NCI-H69 (cell line): ENCODE measurements around the gene KRTAP19-7.

Experiments used
- DNase-seq: peaks from one replicate; lab custom pipeline; 2025; lab: John Stamatoyannopoulos, UW

KRTAP19-7 gene, protein sequence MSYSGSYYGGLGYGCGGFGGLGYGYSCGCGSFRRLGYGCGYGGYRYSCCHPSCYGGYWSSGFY

DNA sequence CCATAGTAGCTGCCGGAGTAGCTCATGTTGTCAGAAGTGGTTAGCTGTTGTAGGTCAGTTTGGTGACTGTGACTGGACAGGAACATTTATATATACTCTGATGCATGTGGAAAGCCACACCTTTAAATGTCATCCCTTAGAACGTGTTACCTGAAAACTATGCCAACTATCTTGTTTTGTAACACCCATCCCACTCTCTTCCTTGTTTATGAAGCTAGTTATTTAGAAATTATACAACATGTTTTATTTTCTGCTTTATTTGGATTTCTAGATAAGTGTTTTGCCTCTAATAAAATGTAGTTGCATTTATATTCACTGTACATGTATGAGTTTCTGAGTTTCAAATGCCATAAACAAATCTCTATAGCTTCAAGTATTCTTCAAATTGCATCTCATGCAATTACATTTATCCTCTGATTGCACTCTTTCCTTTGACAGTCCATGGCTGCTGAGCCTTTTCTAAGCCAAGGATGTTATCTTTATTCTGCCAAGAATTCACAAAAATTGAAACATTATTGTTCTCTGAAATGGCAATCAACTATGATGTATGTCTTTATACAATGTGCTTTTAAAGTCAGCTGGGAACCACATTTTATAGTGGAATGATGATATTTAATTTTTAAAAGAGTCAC is at the start of gene KRTAP19-7:
KRTAP19-7 (minus strand) TSS at position 51 of the 632 bp plus-strand sequence; CDS start at position 26, 25 bp downstream.
- no peak for DNase-seq

DNA sequence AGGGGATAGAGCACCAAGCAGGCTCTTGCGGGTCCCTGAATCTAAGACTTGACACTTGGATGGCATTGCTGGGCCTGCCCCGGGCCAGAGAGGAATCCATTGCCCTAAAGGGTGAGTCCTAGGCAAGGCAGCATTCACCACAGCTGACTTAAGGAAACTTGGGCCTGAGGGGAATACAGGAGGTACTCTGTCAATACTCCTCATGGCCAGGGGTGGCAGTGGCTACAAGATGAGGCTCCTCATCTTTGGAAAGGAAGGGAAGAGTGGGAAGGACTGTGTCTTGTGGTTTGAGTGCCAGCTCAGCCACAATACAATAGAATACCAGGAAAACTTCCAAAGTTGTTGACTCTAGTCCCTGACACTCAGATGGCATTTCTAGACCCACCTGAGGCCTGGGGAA is 44.9 kb upstream of the KRTAP19-7 start:
- DNase-seq: peak; percentile 7

DNA sequence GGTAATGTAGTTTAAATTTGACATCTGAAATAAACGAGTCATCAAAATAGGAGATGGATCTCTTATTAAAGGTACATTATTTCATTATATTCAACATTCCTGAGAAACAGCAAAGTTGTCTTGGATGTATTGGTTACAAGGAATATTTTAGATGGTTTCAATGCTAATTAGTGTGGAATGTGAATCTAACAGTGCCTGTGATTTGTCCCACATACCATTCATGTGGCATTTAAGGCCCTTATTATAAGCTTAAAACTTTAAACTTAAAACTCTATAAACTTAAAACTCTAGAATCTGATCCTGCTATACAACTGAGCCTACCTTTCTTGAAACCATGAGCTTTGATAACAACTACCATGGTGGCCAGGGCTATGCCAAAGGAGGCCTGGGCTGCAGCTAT is 39.7 kb upstream of the KRTAP19-7 start, which contains the start of gene KRTAP22-1:
KRTAP22-1 (plus strand) TSS at position 301 of the 400 bp plus-strand sequence.
- no peak for DNase-seq

DNA sequence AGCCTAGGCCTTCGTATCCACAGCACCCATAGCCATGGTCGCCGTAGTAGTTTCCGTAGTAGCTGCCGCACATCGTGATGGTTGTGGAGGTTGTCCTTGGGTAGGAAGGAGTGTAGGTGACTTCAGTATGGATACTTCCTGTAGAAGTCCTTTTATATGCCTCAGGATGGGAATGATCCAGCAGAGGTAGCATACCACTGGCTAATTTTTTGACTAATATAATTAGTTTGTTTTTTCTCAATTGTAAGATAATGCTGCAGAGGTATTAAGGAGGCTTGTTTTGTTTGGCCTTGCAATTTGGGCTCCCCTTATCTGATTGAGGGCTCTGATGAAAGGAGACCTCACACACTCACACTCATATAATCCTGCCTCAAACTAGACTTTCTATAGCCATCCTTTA is 37.7 kb upstream of the KRTAP19-7 start, which contains the start of gene KRTAP6-2:
KRTAP6-2 (minus strand) TSS at position 101 of the 400 bp plus-strand sequence; CDS start at position 73, 28 bp downstream.
- no peak for DNase-seq

DNA sequence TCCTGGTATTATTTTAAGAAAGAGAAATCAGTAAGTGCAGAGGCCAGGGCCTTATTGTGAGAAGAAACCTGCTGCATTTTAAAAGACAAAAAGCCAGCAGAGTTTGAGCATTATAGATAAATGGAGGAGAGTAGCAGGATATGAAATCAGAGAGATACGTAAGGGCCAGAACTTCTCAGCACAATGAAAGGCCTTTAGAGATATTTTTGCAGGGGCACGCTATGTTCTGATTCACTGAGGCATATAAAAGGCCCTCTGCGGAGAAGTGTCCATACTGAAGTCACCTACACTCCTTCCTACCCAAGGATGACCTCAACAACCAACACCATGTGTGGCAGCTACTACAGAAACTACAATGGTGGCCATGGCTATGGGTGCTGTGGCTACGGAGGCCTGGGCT is 31.0 kb upstream of the KRTAP19-7 start, which contains the start of gene KRTAP6-3:
KRTAP6-3 (plus strand) TSS at position 301 of the 400 bp plus-strand sequence; CDS start at position 307, 6 bp downstream.
- no peak for DNase-seq

DNA sequence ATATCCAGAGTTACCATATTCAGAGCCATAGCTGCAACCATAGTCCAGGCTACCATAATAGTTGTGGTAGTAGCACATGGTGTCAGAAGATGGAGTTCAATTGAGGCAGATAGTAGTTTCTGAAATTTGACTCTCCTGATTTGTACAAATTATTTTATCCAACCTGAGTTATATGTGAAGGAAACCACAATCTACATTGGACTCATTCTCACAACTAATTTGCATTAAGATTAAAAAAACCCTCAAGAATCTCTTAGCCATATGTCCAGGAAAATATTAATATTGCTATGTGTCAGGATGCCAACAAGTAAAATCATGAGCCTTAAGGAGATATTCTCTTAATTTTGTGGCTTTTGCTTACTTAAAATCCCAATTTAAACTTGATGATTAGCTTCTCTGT is 29.2 kb upstream of the KRTAP19-7 start, which contains the start of gene KRTAP22-2:
KRTAP22-2 (minus strand) TSS at position 101 of the 400 bp plus-strand sequence.
- DNase-seq: no peak

DNA sequence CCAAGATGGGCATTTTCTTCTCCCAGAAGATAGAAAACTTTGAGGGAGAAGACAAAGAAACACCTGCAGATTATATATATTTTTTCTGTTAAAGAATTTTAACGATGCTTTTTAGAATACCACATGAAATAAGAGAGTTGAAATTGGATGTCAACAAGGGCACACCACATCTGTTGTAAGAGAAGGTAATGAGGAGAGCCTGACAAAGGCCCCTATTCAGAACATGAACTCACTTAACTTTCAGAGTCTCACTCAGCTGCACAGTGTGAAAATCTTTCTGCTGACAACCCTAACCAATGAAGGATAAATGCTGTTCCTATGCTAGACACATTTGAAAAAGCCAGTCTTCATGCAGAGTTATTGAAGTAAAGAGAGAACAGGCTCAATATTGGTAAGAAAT is 21.8 kb upstream of the KRTAP19-7 start:
- DNase-seq: no peak

DNA sequence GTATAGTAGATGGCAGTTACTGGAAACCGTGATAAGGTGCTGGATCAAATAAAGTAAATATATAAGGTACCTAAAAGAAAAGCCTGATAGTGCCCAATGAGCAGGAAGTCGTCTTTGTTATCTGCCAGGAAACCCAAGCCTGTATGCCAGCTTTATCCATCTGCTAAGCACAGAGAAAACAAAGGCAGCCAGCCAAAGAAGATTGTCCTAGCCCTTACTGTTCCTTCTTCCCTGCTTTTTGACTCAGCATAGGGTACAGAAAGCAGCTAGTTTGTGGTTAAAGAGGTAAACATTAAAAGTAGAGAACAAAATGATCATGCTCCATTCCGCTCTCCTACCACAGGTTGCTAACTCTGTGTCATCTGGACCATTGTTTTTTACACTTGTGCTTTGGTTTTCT is 19.0 kb upstream of the KRTAP19-7 start:
- DNase-seq: peak; percentile 25

DNA sequence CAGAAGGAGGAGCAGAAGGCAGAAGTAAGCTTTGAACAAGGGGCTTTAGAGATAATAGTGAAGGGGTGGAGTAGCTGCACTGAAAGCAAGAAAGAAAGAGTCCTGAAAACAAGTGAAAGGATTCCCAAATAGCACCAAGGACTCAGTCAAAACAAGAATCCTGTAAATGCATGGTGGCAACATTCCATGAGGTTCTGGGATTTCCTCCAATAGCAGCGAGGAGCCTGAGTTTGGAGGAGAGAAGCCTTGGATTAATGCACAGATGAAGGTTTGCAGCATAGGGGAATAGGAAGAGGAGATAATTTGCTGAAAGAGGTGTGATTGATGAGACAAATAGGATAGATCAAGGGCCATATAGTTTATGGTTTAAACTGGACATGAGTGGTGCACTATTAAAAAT is 18.2 kb upstream of the KRTAP19-7 start:
- DNase-seq: no peak

DNA sequence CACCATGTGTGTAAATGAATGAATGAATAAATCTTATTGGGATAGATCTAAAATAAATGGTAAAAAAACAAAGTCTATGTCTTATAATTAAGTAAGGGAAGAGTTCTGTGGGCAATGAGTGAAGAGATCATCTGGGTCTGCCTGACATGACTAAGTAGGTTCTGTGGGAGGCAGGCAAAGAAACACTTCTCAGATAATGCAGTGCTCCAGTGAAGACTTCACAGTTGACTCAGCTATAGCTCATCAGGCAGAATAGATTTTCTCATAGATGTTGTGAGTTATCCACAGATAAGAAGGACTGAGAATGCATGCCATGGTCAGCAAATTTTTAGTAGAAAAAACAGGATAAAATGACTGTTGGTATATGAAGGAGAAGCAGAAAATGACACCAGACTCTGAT is 16.7 kb upstream of the KRTAP19-7 start:
- peak; percentile 68 for DNase-seq

DNA sequence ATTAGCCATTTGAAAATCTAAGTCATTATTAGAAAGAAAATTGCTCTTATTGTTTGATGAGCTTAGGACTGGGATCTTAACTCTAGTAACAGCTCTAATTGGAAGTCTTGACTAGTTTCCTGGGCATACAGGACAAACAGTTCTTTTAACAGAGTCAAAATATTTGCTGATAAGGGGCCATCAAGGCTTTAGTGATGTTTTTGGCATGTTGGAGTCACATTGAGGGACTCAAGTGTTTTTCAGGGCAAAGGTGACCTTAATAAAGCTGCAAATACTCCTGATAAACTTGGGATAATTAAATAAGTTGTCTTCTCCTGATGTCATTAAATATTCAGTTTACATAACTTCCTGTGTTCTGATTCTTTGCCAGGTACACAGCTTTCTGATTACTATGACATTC is 6.5 kb upstream of the KRTAP19-7 start:
- no peak for DNase-seq

DNA sequence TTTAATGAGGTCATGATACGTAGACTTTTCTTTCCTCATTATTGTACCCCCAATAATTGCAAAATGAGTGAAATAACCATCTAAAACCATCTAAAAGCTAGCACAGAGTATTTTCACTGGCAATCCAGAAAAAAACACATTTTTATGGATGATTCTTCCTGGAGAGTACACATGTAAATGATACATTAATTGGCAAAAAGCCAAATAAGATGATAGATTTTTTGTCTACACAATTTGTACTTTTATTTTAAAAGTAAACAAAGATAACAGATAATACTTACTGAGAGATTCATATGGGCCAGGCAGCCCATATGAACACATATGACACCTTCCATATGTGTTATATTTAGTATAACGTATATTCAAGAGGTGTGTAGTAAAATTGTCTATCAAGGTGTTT is 2.5 kb upstream of the KRTAP19-7 start:
- DNase-seq: no peak

DNA sequence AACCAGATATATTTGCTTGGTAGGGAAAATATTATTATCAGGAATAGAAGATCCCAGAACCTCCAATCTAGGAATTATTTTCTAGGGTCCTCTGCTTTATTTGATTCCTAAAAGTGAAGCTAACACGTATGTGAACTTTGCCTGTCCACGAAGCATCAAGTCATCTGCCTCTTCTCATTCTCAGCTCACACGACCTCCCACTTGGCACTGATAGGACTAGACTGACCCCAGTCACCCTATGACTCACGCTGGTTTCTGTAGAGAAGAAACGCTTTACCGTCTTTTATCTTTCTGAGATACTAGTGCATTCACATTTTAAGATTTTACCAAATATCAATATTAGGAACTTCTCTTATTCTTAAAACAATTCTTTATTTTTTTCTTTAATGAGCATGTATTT is 2.0 kb upstream of the KRTAP19-7 start:
- DNase-seq: no peak

DNA sequence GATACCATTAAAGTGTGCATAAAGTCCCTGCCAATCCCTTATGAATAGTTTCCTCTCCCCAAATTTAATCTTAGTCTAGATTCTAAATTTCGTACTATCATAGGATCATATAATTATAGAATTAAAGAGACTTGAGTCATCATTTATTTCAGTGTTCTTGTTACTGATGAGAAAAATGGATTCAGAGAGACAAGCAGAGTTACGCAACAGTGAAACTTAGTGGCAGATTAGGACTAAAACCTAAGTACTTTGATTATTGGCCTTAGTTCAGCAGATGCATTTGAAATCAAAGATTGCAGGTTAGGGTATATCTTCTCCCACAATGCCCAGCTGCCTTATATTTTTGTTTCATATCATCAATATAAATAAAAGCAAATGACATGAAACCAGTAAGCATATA is 843 bp upstream of the KRTAP19-7 start:
- DNase-seq: no peak

DNA sequence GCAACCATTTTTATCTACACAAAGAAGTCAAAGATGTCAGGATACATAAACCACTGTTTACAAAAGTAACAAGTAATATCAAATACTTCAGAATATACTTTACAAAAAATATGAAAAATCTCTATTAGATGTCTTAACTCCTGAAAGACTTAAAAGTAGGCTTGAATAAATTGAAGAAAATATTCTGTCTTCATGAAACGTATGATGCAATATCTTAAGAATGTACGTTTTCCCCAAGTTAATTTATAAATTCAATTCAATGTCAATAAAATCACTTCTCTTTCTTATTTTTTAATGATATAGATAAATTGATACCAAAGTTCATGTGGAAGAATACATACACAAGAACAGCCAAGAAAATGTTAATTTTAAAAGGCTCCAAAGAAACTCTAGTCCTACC is 6.0 kb downstream of the KRTAP19-7 start:
- no peak for DNase-seq

DNA sequence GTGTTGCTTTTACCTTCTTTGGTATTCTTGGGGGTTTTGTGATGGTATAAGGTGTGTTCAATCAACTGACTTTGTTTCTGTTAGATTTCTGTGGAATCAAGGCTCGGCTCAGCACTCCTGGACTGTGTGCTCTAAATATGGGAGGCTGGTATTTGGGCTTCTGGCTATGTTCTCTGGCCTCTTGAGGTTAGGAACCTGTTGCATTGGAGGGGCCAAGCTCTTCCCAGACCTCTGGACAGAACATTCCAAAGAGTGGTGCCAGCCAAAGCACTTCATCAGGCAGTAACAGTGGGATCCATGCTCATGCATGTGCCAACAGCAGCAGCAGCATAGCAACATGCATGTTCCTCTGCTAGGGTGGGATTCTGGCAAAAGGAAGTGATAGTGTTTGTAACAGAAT is 8.3 kb downstream of the KRTAP19-7 start:
- no peak for DNase-seq

DNA sequence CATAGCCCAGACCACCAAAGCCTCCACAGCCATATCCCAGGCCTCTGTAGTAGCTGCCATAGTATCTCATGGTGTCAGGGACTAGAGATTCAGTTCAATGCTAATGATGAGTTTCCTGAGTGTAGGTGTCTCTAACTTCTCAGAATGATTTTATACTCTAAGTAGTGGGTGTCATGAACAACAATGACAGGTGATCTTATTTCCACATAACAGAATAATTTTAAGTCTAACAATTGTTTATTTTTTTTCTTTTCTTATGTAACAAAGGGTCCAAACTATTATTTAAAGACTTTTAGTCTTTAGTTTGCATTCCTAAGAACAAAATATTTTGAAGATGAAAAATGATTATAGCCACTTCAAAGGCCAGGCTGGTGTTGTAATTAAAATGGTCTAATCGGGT is 19.4 kb downstream of the KRTAP19-7 start, which contains the start of gene KRTAP19-6:
KRTAP19-6 (minus strand) TSS at position 101 of the 400 bp plus-strand sequence; CDS start at position 70, 31 bp downstream.
- no peak for DNase-seq

DNA sequence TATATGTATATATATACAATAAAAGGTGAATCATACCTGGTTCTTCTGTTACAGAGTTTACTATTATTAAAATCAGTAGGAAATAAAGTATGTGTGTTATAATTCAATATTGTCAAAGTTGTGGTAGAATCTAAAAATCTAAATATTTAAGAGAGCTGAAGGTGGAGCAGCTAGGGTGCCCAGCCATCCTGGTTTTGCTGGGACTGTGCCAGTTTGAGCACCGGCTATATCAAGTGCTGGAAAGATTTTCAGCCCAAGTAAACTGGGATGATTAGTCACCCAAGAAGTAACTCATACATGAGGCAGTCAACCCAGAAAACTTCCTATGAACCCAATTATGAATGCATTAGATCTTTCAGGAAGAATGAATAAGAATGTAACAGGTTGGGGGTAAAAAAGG is 42.2 kb downstream of the KRTAP19-7 start:
- DNase-seq: no peak

DNA sequence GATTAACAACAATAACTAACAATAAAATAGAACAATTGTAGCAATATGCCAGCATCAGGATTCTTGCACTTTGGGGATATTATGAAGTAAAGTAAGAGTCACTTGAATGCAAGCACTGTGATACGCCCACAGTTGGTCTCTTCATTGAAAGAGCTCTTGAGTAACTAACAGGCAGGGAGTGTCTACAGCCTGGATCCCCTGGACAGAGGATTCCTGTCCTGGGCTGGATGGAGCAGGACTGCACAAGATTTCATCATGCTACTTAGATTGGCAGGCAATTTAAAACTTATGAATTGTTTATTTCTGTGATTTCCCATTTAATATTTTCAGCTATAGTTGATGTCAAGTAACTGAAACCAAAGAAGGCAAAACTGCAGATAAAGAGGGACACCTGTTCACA is 45.4 kb downstream of the KRTAP19-7 start:
- DNase-seq: no peak
